ENCODE measurements around the gene C3orf85.

DNA sequence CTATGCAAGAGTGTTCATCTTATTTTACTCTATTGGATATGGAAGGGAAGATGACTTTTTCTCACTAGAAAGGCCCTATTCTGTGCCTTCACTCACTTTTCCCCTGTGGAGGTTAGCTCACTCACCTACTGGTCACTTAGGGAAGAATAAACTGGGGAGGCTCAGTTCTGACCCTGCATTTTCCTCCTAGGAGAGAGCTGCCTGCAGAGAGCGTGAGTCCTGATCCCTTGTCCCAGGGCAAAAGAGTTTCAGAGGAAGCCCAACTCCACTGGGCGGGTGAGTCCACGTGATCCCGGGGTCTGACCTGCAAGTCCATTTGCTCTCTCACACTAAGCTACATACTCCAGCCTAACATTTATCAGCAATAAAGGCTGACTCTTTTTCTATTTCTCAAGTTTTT is 26.9 kb upstream of the C3orf85 start:
- TF ChIP-seq, protein P1, sequence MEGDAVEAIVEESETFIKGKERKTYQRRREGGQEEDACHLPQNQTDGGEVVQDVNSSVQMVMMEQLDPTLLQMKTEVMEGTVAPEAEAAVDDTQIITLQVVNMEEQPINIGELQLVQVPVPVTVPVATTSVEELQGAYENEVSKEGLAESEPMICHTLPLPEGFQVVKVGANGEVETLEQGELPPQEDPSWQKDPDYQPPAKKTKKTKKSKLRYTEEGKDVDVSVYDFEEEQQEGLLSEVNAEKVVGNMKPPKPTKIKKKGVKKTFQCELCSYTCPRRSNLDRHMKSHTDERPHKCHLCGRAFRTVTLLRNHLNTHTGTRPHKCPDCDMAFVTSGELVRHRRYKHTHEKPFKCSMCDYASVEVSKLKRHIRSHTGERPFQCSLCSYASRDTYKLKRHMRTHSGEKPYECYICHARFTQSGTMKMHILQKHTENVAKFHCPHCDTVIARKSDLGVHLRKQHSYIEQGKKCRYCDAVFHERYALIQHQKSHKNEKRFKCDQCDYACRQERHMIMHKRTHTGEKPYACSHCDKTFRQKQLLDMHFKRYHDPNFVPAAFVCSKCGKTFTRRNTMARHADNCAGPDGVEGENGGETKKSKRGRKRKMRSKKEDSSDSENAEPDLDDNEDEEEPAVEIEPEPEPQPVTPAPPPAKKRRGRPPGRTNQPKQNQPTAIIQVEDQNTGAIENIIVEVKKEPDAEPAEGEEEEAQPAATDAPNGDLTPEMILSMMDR (IDR thresholded peaks at IDR 0.05), result no peak
- no peak for TF ChIP-seq POLR2AphosphoS5 (IDR thresholded peaks at IDR 0.05)

Measured in prostate gland (tissue), 2 donors.